ENCODE data around the gene FOXC2.

GRCh38 chr16:86587487-86587886 lies 20.9 kb downstream of the FOXC2 start:
- TF ChIP-seq CTCF (IDR thresholded peaks at IDR 0.05) (no peak), REST (IDR thresholded peaks at IDR 0.05; ENCODE audit: insufficient read depth in 1 of 2, low read depth in 2 of 2, low read length in 1 of 2) (no peak)

Data from Panc1 (cell line).